Ascending aorta (tissue), 2 donors: ENCODE results near the gene ERICH3. TPM values are rescaled to one million over a fixed set of nuclear protein-coding genes. Genes with fewer than 3 reads are reported as not detected.

Experiments used
- DNase-seq, 2 donors: peaks; one replicate each; pipeline ENCODE4 v3.0.0-alpha.2; 2019; ENCODE audit warnings: low spot score in 2 of 2
- H3K27ac ChIP-seq, 2 donors: fragments of 200-600 bp; sonication (generic); one replicate each; pipeline ENCODE4 v1.5.1; 2016 to 2017; ENCODE audit warnings: mild to moderate bottlenecking in 1 of 2
- H3K27me3 ChIP-seq: fragments of 200-600 bp; sonication (generic); one replicate; pipeline ENCODE4 v1.5.1; 2017
- H3K36me3 ChIP-seq, 2 donors: fragments of 200-600 bp; sonication (generic); one replicate each; pipeline ENCODE4 v1.5.1; 2016
- H3K4me1 ChIP-seq, 2 donors: fragments of 200-600 bp; sonication (generic); one replicate each; pipeline ENCODE4 v1.5.1; 2016 to 2017; ENCODE audit warnings: mild to moderate bottlenecking in 1 of 2
- H3K4me3 ChIP-seq, 2 donors: fragments of 200-600 bp; sonication (generic); one replicate each; pipeline ENCODE4 v1.5.1; 2016 to 2017; ENCODE audit warnings: mild to moderate bottlenecking in 1 of 2
- H3K9me3 ChIP-seq, 2 donors: fragments of 200-600 bp; sonication (generic); one replicate each; pipeline ENCODE4 v1.5.1; 2016
- intact Hi-C: fragments of 100-400 bp; cut with DNase I; formaldehyde crosslinking; loops from one replicate; pipeline ENCODE4 v1.15.1; 2023
- total RNA-seq: library from RNA; depleted of rRNA; stranded (reverse); fragments of >200 nt; gene quantifications from one replicate; pipeline ENCODE4 v1.1.0, GENCODE V29; 2016
- TF ChIP-seq, protein P1 (sequence below), 3 experiments: fragments of 200-600 bp in 2 of 3; fragments of 450-650 bp in 1 of 3; sonication (generic) in 2 of 3; IDR thresholded peaks; one replicate each; pipeline ENCODE4 v1.5.1; 2016 to 2019; ENCODE audit warnings: antibody characterized with exemption in 3 of 3, mild to moderate bottlenecking in 1 of 3, moderate library complexity in 1 of 3

Gene ERICH3
- total RNA-seq, 1 donor from 2014 or later, result not detected

GRCh38 chr1:74620242-74620641 is 53.4 kb downstream of the ERICH3 start:
- H3K36me3 ChIP-seq, result no peaks in the 10 kb centered on the region
- no peak overlapping the region for H3K4me3 ChIP-seq
- TF ChIP-seq, protein P1, sequence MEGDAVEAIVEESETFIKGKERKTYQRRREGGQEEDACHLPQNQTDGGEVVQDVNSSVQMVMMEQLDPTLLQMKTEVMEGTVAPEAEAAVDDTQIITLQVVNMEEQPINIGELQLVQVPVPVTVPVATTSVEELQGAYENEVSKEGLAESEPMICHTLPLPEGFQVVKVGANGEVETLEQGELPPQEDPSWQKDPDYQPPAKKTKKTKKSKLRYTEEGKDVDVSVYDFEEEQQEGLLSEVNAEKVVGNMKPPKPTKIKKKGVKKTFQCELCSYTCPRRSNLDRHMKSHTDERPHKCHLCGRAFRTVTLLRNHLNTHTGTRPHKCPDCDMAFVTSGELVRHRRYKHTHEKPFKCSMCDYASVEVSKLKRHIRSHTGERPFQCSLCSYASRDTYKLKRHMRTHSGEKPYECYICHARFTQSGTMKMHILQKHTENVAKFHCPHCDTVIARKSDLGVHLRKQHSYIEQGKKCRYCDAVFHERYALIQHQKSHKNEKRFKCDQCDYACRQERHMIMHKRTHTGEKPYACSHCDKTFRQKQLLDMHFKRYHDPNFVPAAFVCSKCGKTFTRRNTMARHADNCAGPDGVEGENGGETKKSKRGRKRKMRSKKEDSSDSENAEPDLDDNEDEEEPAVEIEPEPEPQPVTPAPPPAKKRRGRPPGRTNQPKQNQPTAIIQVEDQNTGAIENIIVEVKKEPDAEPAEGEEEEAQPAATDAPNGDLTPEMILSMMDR (IDR thresholded peaks at IDR 0.05), result no peak
- no peak overlapping the region for H3K27ac ChIP-seq
- H3K4me1 ChIP-seq, result no peaks in the 10 kb centered on the region
- DNase-seq, result no peak
- H3K27me3 ChIP-seq, result no peaks in the 10 kb centered on the region
- H3K9me3 ChIP-seq, result no peaks in the 10 kb centered on the region
- intact Hi-C loops, result no loop called here

GRCh38 chr1:74618974-74619373 is 54.6 kb downstream of the ERICH3 start:
- TF ChIP-seq, protein P1 (IDR thresholded peaks at IDR 0.05), result no peak
- H3K4me3 ChIP-seq, result no peak overlapping the region
- no peaks in the 10 kb centered on the region for H3K27me3 ChIP-seq
- no peaks in the 10 kb centered on the region for H3K4me1 ChIP-seq
- no peak for DNase-seq
- no peak overlapping the region for H3K27ac ChIP-seq
- no peaks in the 10 kb centered on the region for H3K36me3 ChIP-seq
- H3K9me3 ChIP-seq, result no peaks in the 10 kb centered on the region
- intact Hi-C loops, result no loop called here

- intact Hi-C loops, result no loop called here
- H3K27me3 ChIP-seq, result no peaks in the 10 kb centered on the region
Measured at GRCh38 chr1:74613894-74614293, 59.7 kb downstream of the ERICH3 start.

DNA sequence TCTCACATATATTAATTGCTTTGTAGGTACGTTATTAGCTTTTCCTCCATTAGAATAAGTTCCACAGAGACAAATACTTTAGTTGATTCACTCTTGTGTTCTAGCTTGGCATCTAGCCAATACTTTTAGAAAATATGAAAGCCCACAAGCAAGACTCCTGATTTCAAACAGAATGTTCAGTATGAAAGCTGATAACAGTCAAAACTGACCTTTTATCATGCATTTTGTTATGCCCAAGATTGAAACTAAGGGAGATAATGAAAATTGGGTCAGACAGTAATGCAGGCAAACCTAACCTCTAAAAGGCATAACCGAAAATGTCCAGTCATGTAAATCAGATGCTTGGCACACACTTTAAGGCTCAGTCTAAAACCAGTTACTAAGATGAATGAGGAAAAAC is 61.7 kb downstream of the ERICH3 start:
- Histone ChIP-seq H3K27ac (no peak overlapping the region), H3K27me3 (no peaks in the 10 kb centered on the region), H3K9me3 (no peaks in the 10 kb centered on the region), H3K4me3 (no peak overlapping the region), H3K36me3 (no peaks in the 10 kb centered on the region), H3K4me1 (no peaks in the 10 kb centered on the region)
- intact Hi-C loops, result no loop called here
- TF ChIP-seq, protein P1 (IDR thresholded peaks at IDR 0.05), result no peak
- DNase-seq, result no peak

More at GRCh38 chr1:74613894-74614293, 59.7 kb downstream of the ERICH3 start:
- H3K4me3 ChIP-seq, result no peak overlapping the region
- no peaks in the 10 kb centered on the region for H3K9me3 ChIP-seq
- DNase-seq, result no peak
- H3K27ac ChIP-seq, result no peak overlapping the region
- TF ChIP-seq, protein P1 (IDR thresholded peaks at IDR 0.05), result no peak
- H3K4me1 ChIP-seq, result no peaks in the 10 kb centered on the region
- H3K36me3 ChIP-seq, result no peaks in the 10 kb centered on the region

DNA sequence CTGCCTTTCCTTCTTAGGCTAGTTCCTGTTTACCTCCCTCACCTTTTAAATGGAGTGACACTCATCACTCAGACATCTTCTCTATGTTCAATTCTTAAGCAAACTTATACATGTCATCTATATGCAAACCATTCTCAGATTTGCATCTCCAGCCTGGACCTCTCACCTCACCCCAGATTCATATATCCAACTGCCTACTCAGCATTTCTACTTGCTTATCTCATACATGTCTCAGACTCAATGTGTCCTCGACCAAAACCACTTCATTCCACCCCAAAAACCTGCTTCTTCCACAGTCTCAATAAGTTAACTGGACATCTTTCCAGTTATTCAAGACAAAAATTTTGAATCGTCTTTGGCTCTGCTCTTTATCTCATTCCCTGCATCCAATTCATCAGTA is 62.6 kb downstream of the ERICH3 start:
- no peak for DNase-seq
- Histone ChIP-seq H3K4me3 (no peak overlapping the region), H3K27ac (no peak overlapping the region), H3K36me3 (no peaks in the 10 kb centered on the region), H3K27me3 (no peaks in the 10 kb centered on the region), H3K9me3 (no peaks in the 10 kb centered on the region), H3K4me1 (no peaks in the 10 kb centered on the region)
- TF ChIP-seq, protein P1 (IDR thresholded peaks at IDR 0.05), result no peak
- intact Hi-C loops, result no loop called here

- Histone ChIP-seq H3K4me1 (no peaks in the 10 kb centered on the region), H3K4me3 (no peak overlapping the region), H3K27me3 (no peaks in the 10 kb centered on the region), H3K27ac (no peak overlapping the region), H3K9me3 (no peaks in the 10 kb centered on the region), H3K36me3 (no peaks in the 10 kb centered on the region)
- no peak for DNase-seq
- TF ChIP-seq, protein P1 (IDR thresholded peaks at IDR 0.05), result no peak
- intact Hi-C loops, result no loop called here
Measured at GRCh38 chr1:74609810-74610371, 63.7 kb downstream of the ERICH3 start.
